NCI-H510A treated with DMSO at 0.1 percent for 48 hours (cell line): Measurements from ENCODE around the gene ALK.
A peak's percentile ranks its signal among the peaks of the same experiment; 100 is the strongest.

Experiments
- DNase-seq: peaks from one replicate; lab custom pipeline; 2025; lab: John Stamatoyannopoulos, UW

The ALK gene

DNA sequence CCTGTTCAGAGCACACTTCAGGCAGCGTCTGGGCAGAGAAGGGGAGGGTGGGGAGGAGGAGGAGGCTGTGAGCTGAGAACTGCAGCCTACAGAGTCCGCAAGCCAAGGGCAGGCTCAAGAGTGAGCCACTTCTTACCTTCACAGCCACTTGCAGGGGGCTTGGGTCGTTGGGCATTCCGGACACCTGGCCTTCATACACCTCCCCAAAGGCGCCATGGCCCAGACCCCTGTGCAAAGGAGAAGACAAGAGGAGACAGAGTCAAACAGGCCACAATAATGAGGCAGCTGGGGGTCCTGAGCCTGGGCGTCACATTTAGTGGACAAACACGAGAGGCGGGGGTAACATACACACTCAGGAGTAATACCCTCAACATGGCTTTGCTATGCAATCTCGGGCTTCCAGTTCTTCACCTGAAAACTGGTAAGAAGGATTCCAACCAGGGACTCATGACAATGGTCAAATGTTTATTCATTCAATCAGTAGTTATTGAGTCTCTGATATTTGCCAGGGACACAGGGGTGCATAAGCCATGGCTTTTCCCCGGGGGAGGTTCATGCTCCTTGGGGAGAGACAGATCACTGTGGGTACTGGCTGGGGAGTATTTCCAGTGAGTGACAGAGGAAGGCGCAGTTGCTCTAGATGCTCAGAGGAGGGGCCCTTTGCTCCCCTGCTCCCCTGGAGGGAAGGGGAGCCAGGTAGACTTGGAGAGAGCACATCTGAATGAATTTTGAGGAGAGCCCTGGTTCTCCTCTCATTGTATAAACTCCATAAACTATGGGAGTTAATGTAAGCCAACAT, 698.8 kb downstream of the ALK start:
- DNase-seq = no peak

DNA sequence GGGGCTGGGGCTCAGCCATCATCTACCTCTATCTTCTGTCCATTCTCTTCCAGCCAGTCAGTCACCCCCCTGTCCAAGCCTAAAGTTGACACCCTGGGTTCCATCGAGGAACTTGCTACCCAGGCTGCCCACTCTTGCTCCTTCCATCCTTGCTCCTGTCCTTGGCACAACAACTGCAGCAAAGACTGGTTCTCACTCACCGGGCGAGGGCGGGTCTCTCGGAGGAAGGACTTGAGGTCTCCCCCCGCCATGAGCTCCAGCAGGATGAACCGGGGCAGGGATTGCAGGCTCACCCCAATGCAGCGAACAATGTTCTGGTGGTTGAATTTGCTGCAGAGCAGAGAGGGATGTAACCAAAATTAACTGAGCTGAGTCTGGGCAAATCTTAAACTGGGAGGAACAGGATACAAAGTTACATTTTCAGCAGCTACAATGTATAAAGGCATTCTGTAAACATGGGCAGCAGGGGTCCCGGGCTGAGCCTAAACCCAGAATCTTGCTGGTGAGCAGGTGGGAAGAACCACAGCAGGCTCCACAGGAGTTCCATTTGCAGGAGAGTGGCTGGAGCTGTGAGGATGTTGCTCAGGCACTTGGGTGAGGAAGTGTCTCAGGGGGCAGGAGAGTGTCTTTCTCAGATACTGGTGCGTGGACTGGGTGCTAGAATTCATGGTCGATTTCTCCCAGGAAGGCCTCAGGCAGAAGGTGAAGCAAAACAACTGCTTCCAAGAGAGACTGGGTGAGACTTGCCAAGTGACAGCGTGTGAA, 700.7 kb downstream of the ALK start:
- no peak for DNase-seq

DNA sequence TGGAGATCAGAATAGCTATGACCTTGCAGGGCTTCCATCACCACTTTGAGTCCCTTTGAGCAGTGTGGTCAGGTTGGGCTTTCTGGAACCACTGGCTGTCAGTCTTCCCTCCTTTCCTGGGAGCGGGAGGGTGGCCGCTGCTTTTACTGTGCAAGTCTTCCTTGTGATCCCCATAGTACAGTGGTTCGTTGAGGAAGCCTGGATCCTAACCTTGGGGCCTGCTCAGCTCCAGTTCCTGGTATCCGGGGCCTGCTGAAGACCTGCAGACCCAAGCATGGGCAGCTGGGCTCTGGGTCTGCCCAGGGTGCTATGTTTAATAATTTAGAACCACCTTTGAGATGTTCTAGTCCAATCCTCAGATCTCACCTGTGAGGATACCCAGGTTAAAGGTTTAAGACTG, 702.0 kb downstream of the ALK start:
- no peak for DNase-seq

DNA sequence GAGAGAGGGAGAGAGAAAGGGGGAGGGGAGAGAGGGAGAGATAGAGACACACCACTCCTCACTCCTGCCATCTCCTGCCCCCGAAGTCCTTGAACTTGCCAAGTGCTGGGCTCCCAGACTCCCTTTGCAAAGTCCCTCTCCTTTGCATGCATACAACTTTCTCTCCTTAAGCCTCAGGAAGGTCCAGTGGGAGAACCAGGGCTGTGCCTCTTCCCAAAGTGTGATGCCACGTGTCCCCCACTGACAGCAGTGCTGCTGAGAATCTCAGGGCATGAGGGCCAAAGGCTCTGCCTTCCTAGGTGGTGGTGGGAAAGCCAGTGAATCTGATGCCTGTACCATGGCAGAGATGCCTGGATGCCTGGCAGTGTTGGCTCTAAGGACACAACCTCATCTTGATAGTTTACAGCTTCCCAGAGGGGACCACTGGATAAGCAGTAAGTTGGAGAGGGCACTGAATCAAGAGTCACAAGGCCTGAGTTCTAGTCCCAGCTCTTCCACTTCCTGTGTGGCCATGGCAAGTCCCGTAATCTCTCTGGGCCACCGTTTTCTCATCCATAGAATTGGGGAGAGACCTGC, 702.7 kb downstream of the ALK start:
- DNase-seq = no peak

DNA sequence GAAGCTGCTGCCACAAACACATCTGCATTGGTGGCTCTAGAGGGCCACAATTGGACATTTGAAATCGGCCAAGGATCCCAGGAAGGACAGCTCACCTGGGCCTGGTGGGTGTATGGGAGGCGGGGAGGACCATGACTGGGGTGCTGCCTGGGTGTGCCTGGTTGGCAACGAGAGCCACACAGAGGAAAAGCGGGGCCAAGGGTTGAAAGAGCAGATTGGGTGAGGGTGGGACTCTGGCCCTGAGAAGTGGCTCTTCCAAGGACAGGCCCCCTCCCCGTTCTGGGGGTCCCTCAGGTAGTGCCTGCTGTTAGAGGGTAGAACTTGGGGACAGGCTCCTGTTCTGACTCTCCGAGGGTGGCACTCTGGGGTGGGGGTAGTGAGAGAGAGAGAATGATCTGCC, 703.3 kb downstream of the ALK start:
- no peak for DNase-seq

DNA sequence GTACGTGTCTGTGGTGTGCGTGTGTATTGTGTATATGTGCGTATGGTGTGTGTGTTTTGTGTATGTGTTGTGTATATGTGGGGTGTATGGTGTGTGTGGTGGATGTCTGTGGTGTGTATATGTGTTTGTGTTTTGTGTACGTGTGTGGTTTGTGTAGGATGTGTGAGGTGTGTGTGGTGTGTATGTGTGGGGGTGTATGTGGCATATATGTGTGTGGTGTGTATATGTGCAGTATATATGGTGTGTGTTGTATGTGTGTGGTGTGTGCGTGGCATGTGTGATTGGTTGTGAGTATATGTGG, 704.8 kb downstream of the ALK start:
- no peak for DNase-seq

DNA sequence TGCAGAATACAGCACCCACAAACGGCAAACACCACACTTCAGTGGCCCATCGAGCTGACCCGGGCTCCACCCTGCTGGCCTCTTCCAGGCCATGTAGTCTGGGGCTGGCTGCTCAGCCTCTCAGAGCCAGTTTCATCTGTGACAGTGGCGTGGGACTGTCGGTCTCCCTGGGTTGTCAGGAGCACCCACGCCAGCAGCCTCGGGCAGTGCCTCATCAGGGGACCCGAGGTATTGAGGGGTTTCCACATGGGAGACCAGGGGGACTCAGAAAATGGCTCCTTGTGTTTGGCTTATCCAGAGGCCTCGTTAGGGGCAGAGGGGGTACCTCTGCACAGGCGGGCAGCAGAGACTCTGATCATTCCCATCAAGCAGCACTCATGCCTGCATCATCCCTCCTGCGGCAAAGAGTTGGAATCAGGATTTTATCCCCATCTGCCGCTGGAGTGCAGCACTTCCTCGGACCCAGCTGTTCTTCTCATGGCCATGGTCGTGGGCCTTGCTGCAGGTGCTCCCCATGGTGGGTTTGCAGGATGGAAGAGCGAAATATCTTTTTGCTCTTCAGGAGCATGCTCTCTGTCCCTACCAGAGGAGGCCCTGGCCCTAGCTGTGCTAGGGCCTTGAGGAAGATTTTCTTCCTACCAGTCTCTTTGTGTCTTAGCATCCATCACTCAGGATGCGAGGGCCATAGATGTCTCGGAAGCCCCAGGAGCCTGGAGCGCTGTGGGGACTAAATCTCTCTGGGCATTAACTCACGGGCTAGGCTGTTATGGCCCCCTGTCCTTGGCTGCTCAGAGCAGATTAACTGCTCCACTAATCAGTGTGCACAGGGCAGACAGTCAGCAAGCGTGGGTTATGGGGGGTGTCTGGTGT, 705.4 kb downstream of the ALK start:
- no peak for DNase-seq

DNA sequence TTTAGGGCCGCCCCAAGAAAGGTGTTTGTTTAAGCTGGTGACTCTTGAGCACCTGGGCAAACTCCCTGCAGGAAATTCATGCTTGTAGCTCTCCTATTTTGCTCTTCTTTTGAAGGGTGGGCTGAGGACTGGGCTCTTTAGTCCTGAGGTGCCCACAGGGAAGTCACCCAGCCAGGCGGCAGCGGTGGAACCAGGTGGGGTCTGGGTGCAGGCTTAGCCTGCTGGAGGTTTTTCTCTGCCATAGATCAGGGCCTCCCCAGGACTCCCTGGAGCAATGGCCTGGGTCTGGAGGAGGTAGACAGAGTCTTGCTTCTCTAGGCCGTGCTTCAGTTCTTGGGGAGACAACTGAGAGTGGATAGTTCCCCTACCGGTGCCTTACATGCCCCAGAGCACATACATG, 706.3 kb downstream of the ALK start:
- DNase-seq = no peak

DNA sequence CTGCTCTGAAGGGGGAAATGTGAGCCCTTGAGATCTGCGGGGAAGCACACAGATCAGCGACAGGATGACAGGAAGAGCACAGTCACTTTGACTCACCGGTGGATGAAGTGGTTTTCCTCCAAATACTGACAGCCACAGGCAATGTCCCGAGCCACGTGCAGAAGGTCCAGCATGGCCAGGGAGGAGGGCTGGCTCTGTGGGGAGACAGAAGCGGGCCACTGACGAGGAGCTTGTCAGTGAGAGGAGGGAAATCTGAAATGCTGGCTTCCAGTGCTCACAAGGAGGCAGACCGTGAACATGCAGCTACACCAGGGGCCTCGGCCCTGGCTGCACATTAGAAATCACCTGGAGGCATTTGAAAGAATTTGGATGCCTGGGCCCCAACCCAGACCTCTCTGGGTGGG, 707.5 kb downstream of the ALK start:
- DNase-seq = no peak

DNA sequence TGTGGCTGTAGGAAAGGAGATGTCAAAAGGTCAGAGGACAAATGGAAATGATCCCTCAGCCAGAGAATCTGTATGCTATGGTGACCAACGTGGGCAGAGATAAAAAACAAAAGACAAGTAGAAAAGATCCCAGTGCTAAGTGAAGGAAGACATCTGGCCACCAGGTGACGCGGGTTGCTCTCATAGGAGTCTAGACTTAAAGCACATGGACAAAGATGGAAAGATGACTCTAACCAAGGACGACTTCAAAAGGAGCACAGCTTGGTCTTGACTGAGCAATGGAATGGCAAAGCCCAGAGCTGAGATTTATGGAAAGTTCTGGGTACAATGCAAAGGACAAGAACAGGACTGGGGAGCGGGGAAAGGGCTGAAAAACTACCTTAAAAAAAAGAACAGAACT, 709.4 kb downstream of the ALK start:
- no peak for DNase-seq

DNA sequence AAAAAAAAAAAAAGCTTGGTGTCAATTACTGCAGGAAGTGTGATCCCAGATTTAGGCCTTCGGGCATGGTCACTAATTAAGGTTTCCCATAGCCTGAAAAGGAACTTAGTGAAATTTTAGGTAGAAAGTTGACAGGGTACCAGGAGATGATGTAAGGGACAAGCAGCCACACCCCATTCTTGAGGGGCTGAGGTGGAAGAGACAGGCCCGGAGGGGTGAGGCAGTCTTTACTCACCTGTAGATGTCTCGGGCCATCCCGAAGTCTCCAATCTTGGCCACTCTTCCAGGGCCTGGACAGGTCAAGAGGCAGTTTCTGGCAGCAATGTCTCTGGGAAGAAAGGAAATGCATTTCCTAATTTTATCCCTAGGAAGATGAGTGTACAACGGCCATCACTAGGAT, 711.8 kb downstream of the ALK start:
- DNase-seq = no peak

DNA sequence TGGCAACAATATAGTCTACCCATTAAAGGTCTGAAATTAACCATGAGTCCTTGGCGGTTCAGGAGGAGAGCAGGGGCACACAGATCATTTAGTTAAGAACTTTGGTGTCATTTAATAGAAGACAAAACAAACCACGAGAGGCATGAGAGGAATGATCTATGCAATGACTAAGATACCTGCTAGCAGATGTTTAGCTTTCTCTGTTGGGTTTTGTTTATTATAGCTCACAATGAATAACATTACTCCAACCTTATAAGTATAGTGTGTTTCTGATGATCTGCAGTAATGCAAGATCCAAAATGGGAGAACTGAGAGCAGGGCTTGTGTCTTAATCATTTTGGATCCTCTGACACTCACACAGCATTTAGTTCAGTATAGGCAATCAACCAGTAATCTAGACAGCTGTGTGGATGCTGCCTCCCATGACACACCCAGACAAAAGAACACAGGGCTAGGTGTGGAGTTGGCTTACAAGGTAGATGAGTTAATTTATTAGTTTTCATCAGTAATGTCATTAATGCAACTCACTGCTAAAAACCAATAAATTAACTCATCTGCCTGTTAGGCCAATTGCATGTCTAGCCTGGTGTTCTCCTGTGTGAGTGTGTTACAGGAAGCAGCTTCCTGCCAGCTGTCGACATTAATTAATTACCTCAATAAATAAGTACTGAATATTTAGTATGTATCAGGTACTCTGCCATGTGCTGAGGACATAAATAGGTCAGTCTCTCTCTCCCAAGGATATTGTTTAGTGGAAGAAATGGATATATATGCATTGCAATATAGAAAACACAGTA, 713.8 kb downstream of the ALK start:
- no peak for DNase-seq

DNA sequence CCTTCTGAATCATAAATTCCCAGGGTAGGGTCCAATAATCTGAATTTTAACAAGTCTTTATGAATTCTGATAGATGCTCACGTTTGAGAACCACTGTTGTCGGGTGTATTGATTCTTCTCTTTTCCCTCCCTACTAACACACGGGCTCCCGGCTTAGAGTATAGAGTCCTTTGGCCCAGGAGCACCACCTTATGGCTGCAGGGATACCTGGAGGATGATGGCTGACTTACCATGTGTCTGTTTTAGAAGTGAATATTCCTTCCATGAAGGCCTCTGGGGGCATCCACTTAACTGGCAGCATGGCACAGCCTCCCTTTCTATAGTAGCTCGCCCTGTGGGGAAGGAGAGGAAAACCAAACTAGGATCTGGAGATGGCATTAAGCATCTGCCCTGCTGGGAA, 714.4 kb downstream of the ALK start:
- DNase-seq = no peak

DNA sequence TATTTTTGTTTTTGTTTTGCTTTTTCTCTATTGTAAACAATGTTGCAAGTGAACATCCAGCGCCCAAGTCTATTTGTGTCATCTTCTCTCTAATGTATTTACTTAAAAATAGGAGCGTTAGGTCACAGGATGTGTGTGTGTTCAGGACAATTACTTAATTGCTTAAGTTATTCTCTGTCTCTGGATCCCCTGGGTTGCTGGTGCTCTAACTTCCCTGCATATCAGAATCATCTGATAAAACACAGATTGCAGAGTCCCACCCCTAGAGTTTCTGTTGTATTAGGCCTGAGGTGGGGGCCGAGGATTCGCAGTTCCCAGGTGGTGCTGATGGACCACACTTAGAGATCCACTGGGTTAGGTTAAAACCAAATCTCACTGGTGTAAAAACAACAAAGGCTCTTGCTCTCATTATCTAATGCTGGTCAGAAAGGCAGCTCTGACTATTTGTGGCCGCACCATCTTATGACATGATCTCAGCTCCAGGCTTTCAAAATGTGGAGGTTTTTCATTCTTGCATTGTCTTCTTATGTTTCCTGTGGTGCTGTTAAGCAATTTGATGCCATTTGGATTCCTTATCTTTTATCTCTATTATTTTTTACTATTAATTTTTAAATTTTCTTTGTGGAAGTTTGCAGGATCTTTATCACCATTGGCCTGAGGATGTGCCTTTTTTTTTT, 718.4 kb downstream of the ALK start:
- DNase-seq = no peak

DNA sequence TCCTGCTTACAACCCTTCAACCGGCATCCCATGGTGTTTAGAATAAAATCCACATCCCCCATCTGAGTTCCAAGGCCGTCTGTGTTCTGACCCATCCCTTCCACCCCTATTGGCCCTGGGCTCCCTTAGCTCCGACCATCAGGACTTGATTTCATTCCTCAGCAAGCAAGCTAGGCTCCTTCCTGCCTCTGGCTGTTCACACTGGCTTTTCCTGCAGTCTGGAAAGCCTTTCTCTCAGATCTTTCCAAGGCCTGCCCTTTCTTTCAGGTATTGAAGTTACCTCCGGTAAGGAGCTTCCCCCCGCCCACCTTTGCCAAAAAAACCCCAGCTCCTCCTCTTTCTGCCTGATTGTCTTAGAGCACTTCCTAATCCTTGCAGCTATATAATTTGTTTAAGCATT, 719.4 kb downstream of the ALK start:
- no peak for DNase-seq

DNA sequence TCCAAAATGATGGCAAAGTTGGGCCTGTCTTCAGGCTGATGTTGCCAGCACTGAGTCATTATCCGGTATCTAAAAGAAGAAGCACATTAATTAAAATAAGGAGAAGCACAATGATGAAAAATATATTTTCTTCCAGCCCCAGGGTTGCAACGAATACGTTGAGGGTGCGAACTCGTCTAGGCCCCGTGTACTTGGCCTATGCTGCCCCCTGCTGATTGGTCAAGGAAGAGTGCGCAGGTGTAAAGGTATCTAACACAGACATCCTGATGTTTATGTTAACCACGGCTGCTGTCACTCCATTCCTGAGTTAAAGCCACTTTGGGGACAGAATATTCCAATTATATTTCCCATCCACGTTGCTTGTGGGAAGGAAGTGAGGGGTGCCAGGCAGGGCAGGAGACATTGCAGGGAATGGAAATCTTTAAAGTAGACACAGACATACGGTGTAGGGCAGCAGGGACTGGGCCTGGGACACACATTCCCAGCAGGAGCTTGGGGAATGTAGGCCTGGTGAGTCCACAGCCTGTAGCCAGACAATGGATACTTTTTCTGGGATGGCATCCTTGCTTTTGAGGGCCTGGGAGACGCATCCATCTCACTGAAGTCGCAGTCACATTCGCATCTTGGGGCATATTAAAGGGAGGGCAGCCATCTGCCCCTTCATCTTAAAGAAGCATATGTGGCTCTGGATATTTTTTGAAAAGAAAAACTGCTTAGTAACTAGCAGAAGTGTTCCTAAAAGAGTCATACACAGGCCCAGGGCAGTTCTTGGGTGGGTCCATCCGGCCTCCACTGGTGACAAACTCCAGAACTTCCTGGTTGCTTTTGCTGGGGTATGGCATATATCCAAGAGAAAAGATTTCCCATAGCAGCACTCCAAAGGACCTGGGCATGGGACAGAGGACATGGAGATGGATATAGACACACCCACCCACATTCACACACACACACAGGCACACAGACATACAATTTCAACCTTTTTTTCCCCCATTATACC, 724.3 kb downstream of the ALK start:
- peak; percentile 78 for DNase-seq

DNA sequence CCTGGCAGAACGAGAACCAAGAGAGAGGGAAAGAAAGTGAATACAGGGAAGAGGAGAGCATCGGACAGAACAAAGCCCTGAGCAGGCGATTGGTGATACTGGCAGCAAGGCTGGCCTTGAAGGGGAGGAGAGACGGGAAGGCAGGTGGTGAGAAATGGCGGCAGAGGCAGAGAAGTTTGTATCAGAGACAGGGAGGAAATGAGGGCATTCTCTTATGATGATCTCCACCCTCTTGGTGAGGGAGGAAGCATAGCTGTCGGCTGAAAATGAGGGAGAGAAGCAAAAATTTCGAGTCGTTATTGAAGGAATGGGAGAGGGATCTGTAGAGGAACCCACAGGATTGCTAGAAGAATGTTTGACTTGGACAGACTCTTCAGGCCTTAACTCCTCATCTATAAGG, 725.6 kb downstream of the ALK start:
- DNase-seq = no peak

DNA sequence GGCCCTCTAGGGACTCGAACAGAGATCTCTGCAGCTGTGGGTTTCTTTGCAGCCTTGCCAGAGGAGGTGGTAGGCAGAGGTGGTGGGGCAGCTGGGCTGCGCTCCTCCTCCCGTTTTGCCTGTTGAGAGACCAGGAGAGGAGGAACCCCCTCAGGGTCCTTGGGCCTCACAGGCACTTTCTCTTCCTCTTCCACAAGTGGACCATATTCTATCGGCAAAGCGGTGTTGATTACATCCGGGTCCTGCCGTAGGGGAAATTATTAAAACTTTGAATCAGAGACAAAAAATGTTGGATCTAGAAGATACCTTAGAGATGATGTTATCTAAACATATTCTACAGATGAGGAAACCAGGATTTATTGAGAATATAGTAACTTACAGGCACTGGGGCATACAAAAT, 727.7 kb downstream of the ALK start:
- DNase-seq = no peak

DNA sequence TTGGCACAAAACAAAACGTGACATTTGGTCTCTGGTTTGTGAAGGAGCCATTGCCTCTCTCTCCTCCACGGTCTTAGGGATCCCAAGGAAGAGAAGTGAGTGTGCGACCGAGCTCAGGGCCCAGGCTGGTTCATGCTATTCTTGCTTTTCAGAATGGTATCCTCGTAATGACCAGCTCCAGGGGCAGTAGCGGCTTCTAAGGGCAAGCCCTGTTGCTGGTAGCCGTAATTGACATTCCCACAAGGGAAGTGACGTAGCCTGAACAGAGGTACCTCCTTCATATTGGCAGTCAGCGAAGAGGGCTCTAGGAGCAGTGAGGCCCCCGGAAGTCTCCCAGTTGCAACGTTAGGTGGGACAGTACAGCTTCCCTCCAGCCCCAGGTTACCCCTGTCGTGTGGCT, 728.3 kb downstream of the ALK start:
- no peak for DNase-seq

DNA sequence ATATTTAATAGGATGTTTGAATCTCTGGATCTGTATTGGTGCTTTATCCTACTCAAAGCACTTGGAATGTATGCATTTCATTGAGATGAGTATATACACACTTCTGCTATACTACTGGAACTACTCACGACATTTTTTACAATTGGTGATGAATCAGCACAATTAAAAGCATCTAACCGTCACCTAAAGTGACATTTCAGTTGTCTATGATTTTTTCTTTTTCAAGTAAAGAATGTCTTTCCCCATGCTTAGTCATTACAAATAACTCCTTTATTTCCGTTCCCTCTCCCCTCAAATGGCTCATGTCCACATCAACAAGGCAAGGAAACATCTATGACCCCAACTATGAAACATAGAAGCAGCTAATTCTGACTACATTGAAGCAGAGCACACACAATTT, 728.9 kb downstream of the ALK start:
- no peak for DNase-seq
